Ascending aorta (tissue), 2 donors: ENCODE data around the gene TPT1. TPM values are rescaled to one million over a fixed set of nuclear protein-coding genes. Genes with fewer than 3 reads are reported as not detected.
A peak's percentile ranks its signal among the peaks of the same experiment; 100 is the strongest.

Experiments used
- DNase-seq, 2 donors: peaks; one replicate each; pipeline ENCODE4 v3.0.0-alpha.2; 2019; ENCODE audit warnings: low spot score in 2 of 2
- H3K27ac ChIP-seq, 2 donors: fragments of 200-600 bp; sonication (generic); one replicate each; pipeline ENCODE4 v1.5.1; 2016 to 2017; ENCODE audit warnings: mild to moderate bottlenecking in 1 of 2
- H3K27me3 ChIP-seq: fragments of 200-600 bp; sonication (generic); one replicate; pipeline ENCODE4 v1.5.1; 2017
- H3K36me3 ChIP-seq, 2 donors: fragments of 200-600 bp; sonication (generic); one replicate each; pipeline ENCODE4 v1.5.1; 2016
- H3K4me1 ChIP-seq, 2 donors: fragments of 200-600 bp; sonication (generic); one replicate each; pipeline ENCODE4 v1.5.1; 2016 to 2017; ENCODE audit warnings: mild to moderate bottlenecking in 1 of 2
- H3K4me3 ChIP-seq, 2 donors: fragments of 200-600 bp; sonication (generic); one replicate each; pipeline ENCODE4 v1.5.1; 2016 to 2017; ENCODE audit warnings: mild to moderate bottlenecking in 1 of 2
- H3K9me3 ChIP-seq, 2 donors: fragments of 200-600 bp; sonication (generic); one replicate each; pipeline ENCODE4 v1.5.1; 2016
- intact Hi-C: fragments of 100-400 bp; cut with DNase I; formaldehyde crosslinking; loops from one replicate; pipeline ENCODE4 v1.15.1; 2023
- total RNA-seq: library from RNA; depleted of rRNA; stranded (reverse); fragments of >200 nt; gene quantifications from one replicate; pipeline ENCODE4 v1.1.0, GENCODE V29; 2016
- TF ChIP-seq, protein P1 (sequence below), 3 experiments: fragments of 200-600 bp in 2 of 3; fragments of 450-650 bp in 1 of 3; sonication (generic) in 2 of 3; IDR thresholded peaks; one replicate each; pipeline ENCODE4 v1.5.1; 2016 to 2019; ENCODE audit warnings: antibody characterized with exemption in 3 of 3, mild to moderate bottlenecking in 1 of 3, moderate library complexity in 1 of 3

Gene TPT1
- total RNA-seq, 1 donor from 2014 or later: 2,079 TPM

DNA sequence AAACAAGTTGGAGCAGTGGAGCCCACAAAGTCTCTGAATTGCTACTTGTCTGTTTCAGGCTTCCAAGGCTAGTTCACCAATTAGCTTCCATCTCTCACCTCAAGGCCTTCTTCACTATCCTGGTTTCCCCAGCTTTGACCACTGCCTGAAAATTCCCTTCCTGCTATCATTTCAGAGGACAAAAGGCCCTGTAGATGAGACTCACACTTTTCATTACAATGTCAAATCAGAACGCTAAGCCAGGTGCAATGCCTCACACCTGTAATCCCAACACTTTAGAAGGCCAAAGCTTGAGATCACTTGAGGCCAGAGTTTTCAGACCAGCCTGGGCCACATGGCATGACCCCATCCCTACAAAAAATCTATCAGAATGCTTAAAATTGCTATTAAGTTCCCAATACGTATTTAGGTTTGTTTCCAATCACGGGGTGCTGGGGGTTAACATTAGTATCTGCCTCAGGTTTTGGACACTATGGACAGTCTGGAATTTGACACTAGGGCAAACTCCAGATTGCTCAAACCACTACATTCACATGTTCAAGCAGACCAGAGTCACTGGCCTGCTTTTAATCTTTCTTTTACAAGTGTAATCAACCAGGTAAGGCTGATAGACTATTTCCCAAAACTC, 5.5 kb downstream of the TPT1 start:
- no peak for DNase-seq
- H3K27me3 ChIP-seq: no peaks in the 10 kb centered on the region
- intact Hi-C loops: no loop called here
- H3K9me3 ChIP-seq: no peaks in the 10 kb centered on the region
- TF ChIP-seq, protein P1, sequence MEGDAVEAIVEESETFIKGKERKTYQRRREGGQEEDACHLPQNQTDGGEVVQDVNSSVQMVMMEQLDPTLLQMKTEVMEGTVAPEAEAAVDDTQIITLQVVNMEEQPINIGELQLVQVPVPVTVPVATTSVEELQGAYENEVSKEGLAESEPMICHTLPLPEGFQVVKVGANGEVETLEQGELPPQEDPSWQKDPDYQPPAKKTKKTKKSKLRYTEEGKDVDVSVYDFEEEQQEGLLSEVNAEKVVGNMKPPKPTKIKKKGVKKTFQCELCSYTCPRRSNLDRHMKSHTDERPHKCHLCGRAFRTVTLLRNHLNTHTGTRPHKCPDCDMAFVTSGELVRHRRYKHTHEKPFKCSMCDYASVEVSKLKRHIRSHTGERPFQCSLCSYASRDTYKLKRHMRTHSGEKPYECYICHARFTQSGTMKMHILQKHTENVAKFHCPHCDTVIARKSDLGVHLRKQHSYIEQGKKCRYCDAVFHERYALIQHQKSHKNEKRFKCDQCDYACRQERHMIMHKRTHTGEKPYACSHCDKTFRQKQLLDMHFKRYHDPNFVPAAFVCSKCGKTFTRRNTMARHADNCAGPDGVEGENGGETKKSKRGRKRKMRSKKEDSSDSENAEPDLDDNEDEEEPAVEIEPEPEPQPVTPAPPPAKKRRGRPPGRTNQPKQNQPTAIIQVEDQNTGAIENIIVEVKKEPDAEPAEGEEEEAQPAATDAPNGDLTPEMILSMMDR (IDR thresholded peaks at IDR 0.05): no peak
- no peak overlapping the region for H3K27ac ChIP-seq
- peaks cover 9 to 64% of the 10 kb centered on the region in 2 donors for H3K4me1 ChIP-seq
- H3K4me3 ChIP-seq: no peak overlapping the region
- peaks cover 43 to 65% of the 10 kb centered on the region in 2 donors for H3K36me3 ChIP-seq

GRCh38 chr13:45333977-45334922, 6.7 kb downstream of the TPT1 start:
- peak overlapping the region; percentile 27 to 53 for H3K27ac ChIP-seq
- TF ChIP-seq, protein P1 (IDR thresholded peaks at IDR 0.05): no peak
- no peaks in the 10 kb centered on the region for H3K9me3 ChIP-seq
- H3K36me3 ChIP-seq: peaks cover 36 to 56% of the 10 kb centered on the region in 2 donors
- H3K27me3 ChIP-seq: no peaks in the 10 kb centered on the region
- no peak for DNase-seq
- no peak overlapping the region for H3K4me3 ChIP-seq
- intact Hi-C loops: no loop called here
- H3K4me1 ChIP-seq: peaks cover 15 to 69% of the 10 kb centered on the region in 2 donors

- intact Hi-C loops: no loop called here
- peak overlapping the region in 1 of 2 donors; percentile 53 for H3K27ac ChIP-seq
- H3K4me3 ChIP-seq: no peak overlapping the region
- H3K36me3 ChIP-seq: peaks cover 28 to 48% of the 10 kb centered on the region in 2 donors
- H3K27me3 ChIP-seq: no peaks in the 10 kb centered on the region
- TF ChIP-seq, protein P1 (IDR thresholded peaks at IDR 0.05): no peak
- H3K4me1 ChIP-seq: peaks cover 15 to 66% of the 10 kb centered on the region in 2 donors
- H3K9me3 ChIP-seq: no peaks in the 10 kb centered on the region
- no peak for DNase-seq
Measured at GRCh38 chr13:45333251-45333976, 7.6 kb downstream of the TPT1 start.

GRCh38 chr13:45332831-45333219, 8.2 kb downstream of the TPT1 start:
- no peak overlapping the region for H3K4me3 ChIP-seq
- no peak for DNase-seq
- H3K27me3 ChIP-seq: no peaks in the 10 kb centered on the region
- peak overlapping the region in 1 of 2 donors; percentile 53 for H3K27ac ChIP-seq
- H3K36me3 ChIP-seq: peaks cover 23 to 42% of the 10 kb centered on the region in 2 donors
- no peaks in the 10 kb centered on the region for H3K9me3 ChIP-seq
- TF ChIP-seq, protein P1 (IDR thresholded peaks at IDR 0.05): no peak
- intact Hi-C loops: no loop called here
- peaks cover 15 to 60% of the 10 kb centered on the region in 2 donors for H3K4me1 ChIP-seq

- peak in 1 of 2 donors; percentile 81 for DNase-seq
- H3K4me1 ChIP-seq: peaks cover 15 to 59% of the 10 kb centered on the region in 2 donors
- TF ChIP-seq, protein P1 (IDR thresholded peaks at IDR 0.05): no peak
- no peaks in the 10 kb centered on the region for H3K27me3 ChIP-seq
- intact Hi-C loops: no loop called here
- peak overlapping the region; percentile 53 to 86 for H3K27ac ChIP-seq
- H3K9me3 ChIP-seq: no peaks in the 10 kb centered on the region
- H3K36me3 ChIP-seq: peaks cover 17 to 36% of the 10 kb centered on the region in 2 donors
- H3K4me3 ChIP-seq: no peak overlapping the region
Measured at GRCh38 chr13:45332036-45332830, 8.8 kb downstream of the TPT1 start.
